T-helper 1 cell treated with Interleukin-12 subunit alpha and Interleukin-12 subunit beta and Interleukin-4 antibody, amounts not matched to agents 30 ng/mL and 1 ng/mL, for 36 hours (primary cell): ENCODE data around the gene CDKAL1. TPM values are rescaled to one million over a fixed set of nuclear protein-coding genes. Genes with fewer than 3 reads are reported as not detected.

ENCODE experiments used
- intact Hi-C: fragments of 100-400 bp; cut with micrococcal nuclease; formaldehyde crosslinking; loops from one replicate; pipeline ENCODE4 v1.15.1; 2024
- total RNA-seq: library from RNA; stranded (reverse); gene quantifications from 2 replicates; pipeline ENCODE4 v1.2.3, GENCODE V29; 2022

CDKAL1 gene
- total RNA-seq, 1 donor from 2014 or later: 30.6 TPM

DNA sequence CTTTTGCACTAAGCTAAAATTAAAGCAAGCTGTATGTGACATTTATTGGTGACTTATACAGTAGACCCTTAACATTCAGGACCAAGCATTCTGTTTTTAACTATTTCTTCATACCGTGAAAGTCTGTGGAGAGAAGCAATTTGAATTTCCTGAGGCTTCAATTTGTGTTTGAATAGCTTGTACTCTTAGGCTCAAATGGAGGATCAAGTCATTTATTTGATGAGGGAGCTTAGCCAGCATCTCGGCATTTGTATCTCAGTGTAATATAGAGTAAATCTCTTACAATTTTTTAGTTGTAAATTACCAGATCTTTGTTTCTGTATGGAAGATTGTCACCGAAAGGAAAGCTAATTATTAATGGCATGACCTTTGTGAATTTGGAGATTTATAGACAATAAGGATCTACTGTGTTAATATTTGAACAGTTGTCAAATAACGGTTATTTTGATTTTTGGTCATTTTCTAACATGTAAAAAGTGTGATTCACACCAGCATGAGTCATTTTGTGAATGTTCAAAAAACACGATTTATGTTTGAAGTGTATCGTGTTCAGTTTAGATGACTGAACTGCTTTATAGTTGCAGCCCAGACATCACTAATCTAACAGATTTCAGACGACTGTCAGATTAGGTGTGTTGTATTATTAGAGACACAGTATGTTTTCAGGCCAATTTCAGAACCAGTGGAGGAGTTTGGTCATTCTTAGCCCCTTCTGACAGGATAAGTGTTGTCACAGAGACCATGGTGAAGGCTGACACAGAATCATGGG lies 332.9 kb downstream of the CDKAL1 start:
- intact Hi-C loops: no loop called here

DNA sequence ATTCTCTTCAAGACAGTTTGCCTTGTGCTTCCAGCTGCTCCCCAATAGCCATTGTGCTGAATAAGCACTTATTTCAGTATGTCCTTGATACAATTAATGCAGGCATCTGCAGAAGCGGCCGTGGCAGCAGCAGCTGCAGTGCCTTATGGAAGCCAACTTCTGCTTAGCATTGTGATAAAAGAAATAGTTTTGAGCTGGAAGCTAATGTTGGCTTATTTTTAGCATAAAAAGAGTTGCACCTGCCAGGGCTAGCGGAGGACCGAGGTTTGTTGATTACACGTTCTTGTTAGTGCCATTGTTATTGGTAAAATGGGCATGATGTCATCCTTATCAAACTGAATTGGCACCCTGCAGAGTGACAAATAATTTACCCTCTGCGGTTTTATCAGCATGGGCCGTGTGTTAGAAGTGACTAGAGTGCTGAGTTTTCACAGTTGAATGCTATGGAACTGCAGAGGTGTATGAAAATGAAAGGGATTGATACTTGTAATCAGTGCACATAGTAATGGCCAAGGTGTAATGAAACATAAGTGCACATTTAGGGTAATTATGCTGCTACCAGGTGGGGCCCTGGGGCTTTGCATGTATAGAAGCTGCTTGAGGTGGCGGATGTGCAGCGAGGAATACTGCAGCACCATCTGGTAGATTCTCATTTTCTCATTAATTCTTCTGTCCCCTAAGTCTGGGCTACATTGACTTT lies 334.3 kb downstream of the CDKAL1 start:
- intact Hi-C loops: no loop called here

- intact Hi-C loops: no loop called here
These were observed 335.8 kb downstream of the CDKAL1 start for GRCh38 chr6:20870021-20870420.

DNA sequence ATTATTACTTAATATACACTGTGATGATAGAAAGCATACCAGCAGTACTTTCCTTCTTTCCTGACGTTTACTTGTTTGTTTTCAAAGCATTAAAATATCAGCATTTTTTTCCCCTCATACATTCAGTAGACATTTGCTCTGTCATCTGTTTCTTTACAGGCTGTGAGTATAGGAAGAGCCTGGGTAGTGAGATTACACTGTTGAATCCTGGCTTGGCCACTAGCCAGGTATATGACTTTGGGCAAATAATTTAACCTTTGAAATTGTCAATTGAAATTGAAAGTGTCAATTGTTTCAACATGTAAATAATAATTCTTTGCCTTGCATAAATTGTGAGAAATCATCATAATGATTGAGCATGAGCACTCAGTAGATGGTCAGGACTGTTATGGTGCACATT lies 336.2 kb downstream of the CDKAL1 start:
- intact Hi-C loops: no loop called here

- intact Hi-C loops: no loop called here
These were observed 339.4 kb downstream of the CDKAL1 start for GRCh38 chr6:20873425-20874190.

DNA sequence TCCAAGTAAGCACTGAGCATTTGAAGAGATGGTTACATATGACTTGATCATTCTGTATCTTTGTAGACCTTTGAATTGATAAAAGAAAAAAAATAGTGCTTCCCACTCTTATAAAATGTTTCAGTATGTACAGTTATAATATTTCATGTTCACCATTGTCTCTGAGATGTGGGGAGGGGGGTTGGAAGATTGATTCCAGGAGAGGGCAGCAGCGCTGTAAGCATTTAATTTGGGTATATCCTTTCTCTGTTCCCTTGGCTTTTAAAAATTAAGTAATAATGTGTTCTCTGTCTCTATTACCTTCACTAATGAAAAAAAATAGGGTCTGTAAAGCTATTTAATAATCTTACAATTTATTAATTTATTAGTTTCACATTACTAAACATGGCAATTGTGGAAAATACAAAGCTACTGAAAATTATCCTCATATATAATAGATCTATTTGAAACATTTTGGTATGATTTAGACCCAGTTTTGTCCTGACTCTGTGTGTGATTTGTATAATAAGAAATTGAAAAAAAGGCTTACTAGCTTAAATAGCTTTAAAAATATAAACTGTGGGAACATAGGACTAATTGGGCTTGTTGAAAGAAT lies 341.2 kb downstream of the CDKAL1 start:
- intact Hi-C loops: loop anchor here (1.0 kb wide), 1 partner anchor 714 kb away; no protein-coding TSS in a partner anchor

DNA sequence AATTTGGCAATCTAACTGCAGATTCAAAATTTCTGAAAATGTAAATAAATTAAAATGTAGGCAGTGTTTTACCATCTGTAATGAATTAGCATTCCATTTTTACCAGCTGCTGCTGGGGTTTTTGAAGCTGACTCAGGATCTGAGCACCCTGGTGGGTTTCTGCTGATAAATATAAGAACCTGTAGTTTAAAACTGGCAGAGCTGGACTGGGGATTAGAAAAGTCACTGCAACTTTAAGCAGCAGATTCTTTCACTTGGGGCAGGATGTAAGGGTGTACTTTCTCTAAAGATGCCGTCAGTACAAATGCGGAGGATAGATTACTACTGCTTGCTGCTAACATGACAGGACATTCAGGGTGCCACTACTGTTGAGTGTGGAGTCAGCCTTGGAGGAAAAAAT lies 341.8 kb downstream of the CDKAL1 start:
- intact Hi-C loops: no loop called here

GRCh38 chr6:20876561-20876960 lies 342.3 kb downstream of the CDKAL1 start:
- intact Hi-C loops: no loop called here

GRCh38 chr6:20877008-20877937 lies 343.0 kb downstream of the CDKAL1 start:
- intact Hi-C loops: no loop called here

DNA sequence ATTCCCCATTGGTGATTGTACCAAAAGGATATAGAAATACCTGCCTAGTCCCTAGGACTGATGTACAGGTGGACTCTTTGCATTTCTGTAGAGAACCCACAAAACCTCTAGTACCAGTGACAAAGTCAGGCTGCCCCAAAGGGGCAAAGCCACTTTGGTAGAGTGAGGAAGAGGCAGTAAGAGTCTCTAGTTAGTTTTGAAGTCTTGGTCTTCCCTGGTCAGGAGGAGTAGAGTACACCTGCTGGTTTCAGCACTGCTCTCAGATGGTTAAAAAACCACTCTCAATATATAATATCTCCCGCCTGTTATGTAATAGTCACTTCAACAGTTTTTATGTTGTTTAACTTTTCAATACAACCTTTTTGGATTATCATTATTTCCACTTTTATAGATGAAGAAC lies 344.9 kb downstream of the CDKAL1 start:
- intact Hi-C loops: no loop called here

DNA sequence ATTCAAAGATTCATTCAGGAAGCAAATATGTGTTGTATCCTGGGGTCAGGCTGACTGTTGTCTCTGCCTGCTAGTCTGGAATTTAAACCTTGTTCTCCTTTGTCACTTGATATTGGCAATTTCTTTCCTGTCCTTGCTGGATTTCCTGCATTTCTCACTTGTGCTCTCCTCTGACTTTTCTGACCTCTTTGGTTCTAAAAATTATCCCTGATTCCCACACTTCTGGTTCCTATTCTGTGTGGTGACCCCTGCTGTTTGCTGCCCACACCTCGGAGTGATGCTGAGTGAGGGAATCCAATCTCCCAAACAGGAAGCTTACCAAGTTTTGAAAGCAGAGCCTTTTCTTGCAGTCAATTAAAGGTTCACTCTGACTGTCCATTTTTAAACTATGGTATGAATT lies 345.3 kb downstream of the CDKAL1 start:
- intact Hi-C loops: no loop called here

GRCh38 chr6:20881365-20881764 lies 347.1 kb downstream of the CDKAL1 start:
- intact Hi-C loops: no loop called here

GRCh38 chr6:20882014-20882413 lies 347.8 kb downstream of the CDKAL1 start:
- intact Hi-C loops: no loop called here

- intact Hi-C loops: no loop called here
These were observed 350.8 kb downstream of the CDKAL1 start for GRCh38 chr6:20885076-20885475.

DNA sequence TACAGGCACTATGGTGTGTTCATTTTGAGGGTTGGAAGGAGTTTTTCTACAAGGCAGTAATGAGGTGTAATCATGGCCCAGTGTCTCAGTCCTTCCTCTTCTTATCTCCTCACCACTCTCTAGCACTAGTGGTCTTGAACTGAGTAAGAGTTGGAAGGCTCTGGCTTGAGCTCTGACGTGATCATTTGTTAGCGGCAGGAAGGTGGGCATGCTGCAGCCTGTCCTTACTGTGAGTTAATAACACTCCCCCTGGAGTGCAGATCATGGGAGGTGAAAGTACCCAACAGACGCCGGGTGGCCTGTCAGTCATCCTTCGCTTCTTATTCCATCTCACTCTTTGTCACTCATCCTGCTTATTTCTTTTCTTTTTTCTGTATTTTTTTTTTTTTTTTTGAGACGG lies 356.9 kb downstream of the CDKAL1 start:
- intact Hi-C loops: no loop called here

GRCh38 chr6:20892365-20892764 lies 358.1 kb downstream of the CDKAL1 start:
- intact Hi-C loops: no loop called here

- intact Hi-C loops: no loop called here
These were observed 359.2 kb downstream of the CDKAL1 start for GRCh38 chr6:20893412-20893811.

DNA sequence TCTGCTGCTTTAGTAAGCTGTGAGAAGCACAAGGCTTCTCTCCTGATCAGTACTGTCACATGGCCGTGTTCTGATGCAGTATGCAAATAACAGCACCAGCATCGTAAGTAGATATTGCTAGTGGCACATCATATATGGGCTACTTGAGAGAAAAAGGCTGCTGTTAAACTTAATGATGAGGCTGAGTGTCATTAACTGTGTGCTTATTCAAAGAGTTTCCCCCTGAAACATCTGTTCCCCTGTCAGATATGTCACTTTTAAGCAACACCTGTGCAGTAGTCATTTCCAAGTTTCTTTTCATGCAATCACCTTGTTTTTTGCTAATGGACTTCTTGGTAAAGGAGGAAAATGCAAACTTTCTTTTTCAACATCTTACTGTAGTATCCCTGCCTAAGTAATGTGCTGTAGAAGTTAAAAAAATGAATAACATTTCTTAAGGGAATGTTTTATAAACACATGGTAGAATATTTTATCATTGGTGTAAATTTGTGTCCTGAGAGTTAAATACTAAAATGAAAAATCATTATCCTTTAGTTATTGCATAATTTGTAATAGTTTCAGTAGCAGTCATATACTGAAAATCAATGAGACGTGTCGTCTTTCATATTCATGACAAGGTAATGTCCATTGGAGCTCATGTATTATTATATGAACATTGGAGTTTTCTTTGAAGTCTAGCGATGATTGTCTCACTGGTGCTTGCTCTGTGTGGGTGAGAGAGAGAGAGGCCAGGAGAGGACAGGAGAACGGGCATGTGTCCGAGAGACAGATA lies 366.3 kb downstream of the CDKAL1 start:
- intact Hi-C loops: no loop called here

- intact Hi-C loops: no loop called here
These were observed 371.1 kb downstream of the CDKAL1 start for GRCh38 chr6:20905377-20905776.

GRCh38 chr6:20906945-20907344 lies 372.7 kb downstream of the CDKAL1 start:
- intact Hi-C loops: no loop called here
